Skeletal muscle tissue (tissue), 4 donors: Measurements from ENCODE around the gene ACAP2. TPM values are rescaled to one million over a fixed set of nuclear protein-coding genes. Genes with fewer than 3 reads are reported as not detected.

ENCODE experiments used
- H3K27ac ChIP-seq: one replicate; pipeline ENCODE4 v1.7.0; 2013; ENCODE audit warnings: mild to moderate bottlenecking, low read depth, low read length, inconsistent platforms
- H3K27me3 ChIP-seq, 3 donors: one replicate each; pipeline ENCODE4 v1.7.0; 2013; ENCODE audit warnings: low read length in 3 of 3; ENCODE audit not compliant: control insufficient read depth in 3 of 3, insufficient read depth in 3 of 3
- H3K36me3 ChIP-seq, 3 donors: one replicate each; pipeline ENCODE4 v1.7.0; 2013; ENCODE audit warnings: low read length in 3 of 3; ENCODE audit not compliant: control insufficient read depth in 3 of 3, insufficient read depth in 3 of 3
- H3K4me1 ChIP-seq, 3 donors: one replicate each; pipeline ENCODE4 v1.7.0; 2013; ENCODE audit warnings: low read length in 3 of 3, mild to moderate bottlenecking in 3 of 3; ENCODE audit not compliant: control insufficient read depth in 3 of 3, insufficient read depth in 3 of 3
- H3K4me3 ChIP-seq, 3 donors: one replicate each; pipeline ENCODE4 v1.7.0; 2013; ENCODE audit warnings: low read length in 3 of 3
- H3K9ac ChIP-seq, 3 donors: one replicate each; pipeline ENCODE4 v1.7.0; 2013; ENCODE audit warnings: low read length in 3 of 3, mild to moderate bottlenecking in 3 of 3, moderate library complexity in 2 of 3, low read depth in 1 of 3
- H3K9me3 ChIP-seq, 3 donors: one replicate each; pipeline ENCODE4 v1.7.0; 2013; ENCODE audit warnings: low read length in 3 of 3; ENCODE audit not compliant: control insufficient read depth in 3 of 3
- total RNA-seq: library from RNA; depleted of rRNA; stranded (reverse); fragments of >200 nt; gene quantifications from one replicate; pipeline ENCODE4 v1.2.3, GENCODE V29; 2014
- donor health status: Osteomylitis.

Gene ACAP2
- total RNA-seq, 1 donor from 2014 or later = 52.7 TPM

GRCh38 chr3:195258449-195259153, 184.2 kb downstream of the ACAP2 start:
- no peaks in the 10 kb centered on the region for H3K9me3 ChIP-seq
- peaks cover 25 to 27% (median 26%) of the 10 kb centered on the region in 3 donors for H3K4me1 ChIP-seq
- H3K4me3 ChIP-seq = no peak overlapping the region
- H3K36me3 ChIP-seq = peaks cover 0 to 2% (median 0%) of the 10 kb centered on the region in 3 donors
- H3K27me3 ChIP-seq = no peaks in the 10 kb centered on the region
- peak overlapping the region; percentile 84 for H3K27ac ChIP-seq
- peak overlapping the region; percentile 80 to 85 (median 81) for H3K9ac ChIP-seq

GRCh38 chr3:195257454-195258448, 185.1 kb downstream of the ACAP2 start:
- Histone ChIP-seq H3K4me3 (no peak overlapping the region), H3K9me3 (no peaks in the 10 kb centered on the region), H3K27ac (no peak overlapping the region), H3K9ac (peak overlapping the region in 1 of 3 donors; percentile 3), H3K4me1 (peaks cover 29 to 32% (median 31%) of the 10 kb centered on the region in 3 donors), H3K27me3 (no peaks in the 10 kb centered on the region), H3K36me3 (peaks cover 0 to 2% (median 0%) of the 10 kb centered on the region in 3 donors)

- peaks cover 0 to 2% (median 0%) of the 10 kb centered on the region in 3 donors for H3K36me3 ChIP-seq
- H3K9ac ChIP-seq = no peak overlapping the region
- no peak overlapping the region for H3K27ac ChIP-seq
- no peak overlapping the region for H3K4me3 ChIP-seq
- no peaks in the 10 kb centered on the region for H3K27me3 ChIP-seq
- H3K9me3 ChIP-seq = no peaks in the 10 kb centered on the region
- H3K4me1 ChIP-seq = peaks cover 30 to 36% (median 33%) of the 10 kb centered on the region in 3 donors
Observed at GRCh38 chr3:195256639-195257453, 186.0 kb downstream of the ACAP2 start.

DNA sequence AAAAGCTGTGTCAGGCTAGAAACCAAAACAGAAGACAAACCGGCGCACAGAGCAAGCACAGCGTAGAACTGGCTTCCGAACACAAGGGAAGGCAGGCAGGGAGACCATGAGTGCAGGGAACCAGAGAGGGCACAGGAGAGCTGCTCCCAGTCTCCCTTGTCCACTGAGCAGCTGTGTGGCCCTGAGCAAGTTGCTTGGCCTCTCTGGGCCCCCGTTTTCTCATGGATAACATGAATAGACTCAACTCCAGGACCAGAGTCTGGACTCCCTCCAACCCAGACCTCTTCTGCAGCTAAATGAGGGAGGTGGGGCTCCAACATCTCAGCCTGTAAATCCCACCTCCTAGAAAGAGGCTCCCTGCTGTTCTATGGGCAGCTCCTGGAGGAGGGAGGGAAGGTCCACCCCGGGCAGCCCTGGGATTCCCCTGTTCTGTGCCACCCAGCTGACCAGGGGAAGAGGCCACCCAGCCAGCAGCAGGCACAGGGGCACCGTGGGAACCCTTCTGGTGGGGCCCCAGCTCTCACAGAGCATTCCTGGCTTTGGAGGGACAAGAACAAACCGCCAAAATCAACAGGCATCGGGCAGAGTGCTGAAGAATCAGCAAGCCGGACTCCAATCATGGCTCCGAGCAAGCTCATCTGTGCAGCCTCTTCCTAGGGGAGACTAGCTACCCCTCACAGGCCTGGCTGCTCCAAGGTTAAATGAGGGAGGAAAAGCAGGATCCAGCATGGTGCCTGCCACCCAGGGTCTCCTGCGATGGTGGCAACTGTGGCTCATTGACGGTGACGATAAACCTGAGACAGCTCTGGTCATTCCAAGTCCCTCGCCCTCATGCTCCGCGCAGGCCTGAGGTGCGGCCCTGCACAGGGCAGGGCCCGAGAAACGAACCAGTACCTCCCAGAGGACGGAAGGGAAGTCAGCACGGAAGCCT, 187.0 kb downstream of the ACAP2 start:
- Histone ChIP-seq H3K4me3 (no peak overlapping the region), H3K4me1 (peaks cover 32 to 36% (median 35%) of the 10 kb centered on the region in 3 donors), H3K36me3 (peaks cover 0 to 2% (median 0%) of the 10 kb centered on the region in 3 donors)

GRCh38 chr3:195255176-195255500, 187.7 kb downstream of the ACAP2 start:
- peaks cover 28 to 34% (median 32%) of the 10 kb centered on the region in 3 donors for H3K4me1 ChIP-seq

More for the DNA sequence above, 187.0 kb downstream of the ACAP2 start:
- no peaks in the 10 kb centered on the region for H3K27me3 ChIP-seq
- H3K9ac ChIP-seq = no peak overlapping the region
- H3K9me3 ChIP-seq = no peaks in the 10 kb centered on the region
- no peak overlapping the region for H3K27ac ChIP-seq

DNA sequence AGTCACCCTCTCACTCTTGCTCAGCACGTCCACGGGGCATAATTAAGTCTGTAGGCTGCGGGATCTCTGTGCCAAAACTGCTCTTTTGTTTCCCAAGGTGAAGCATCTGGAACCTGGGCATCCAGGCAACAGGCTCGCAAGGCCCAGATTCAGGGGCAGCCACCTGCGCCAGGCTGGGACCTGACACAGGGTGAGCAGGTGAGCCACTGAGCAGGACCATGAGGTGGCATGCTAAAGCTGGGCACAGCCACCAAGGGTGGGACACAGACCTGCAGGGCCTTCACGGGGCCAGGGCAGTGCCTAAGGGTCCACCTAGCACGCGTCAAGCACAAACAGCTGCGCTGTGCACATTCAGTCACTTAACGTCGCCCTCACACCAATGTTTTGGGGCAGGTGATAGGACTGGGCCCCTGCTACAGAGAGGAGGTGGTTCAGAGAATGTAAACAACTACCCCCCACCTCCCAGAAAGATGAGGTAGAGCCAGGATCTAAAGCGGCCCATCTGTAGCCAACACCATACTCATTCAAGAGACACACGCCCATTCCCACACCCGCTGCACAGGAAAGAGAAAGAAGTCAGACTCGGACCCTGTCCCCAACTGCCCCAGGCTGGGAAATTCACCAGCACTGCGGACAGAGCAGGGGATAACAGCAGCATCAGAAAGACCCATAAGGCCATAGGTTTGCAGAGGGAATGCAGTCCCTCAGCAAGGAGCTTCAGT, 188.2 kb downstream of the ACAP2 start:
- Histone ChIP-seq H3K9me3 (no peaks in the 10 kb centered on the region), H3K4me1 (peaks cover 28 to 33% (median 32%) of the 10 kb centered on the region in 3 donors), H3K27me3 (no peaks in the 10 kb centered on the region), H3K4me3 (no peak overlapping the region), H3K27ac (no peak overlapping the region), H3K36me3 (peaks cover 0 to 2% (median 0%) of the 10 kb centered on the region in 3 donors), H3K9ac (no peak overlapping the region)

More at GRCh38 chr3:195255176-195255500, 187.7 kb downstream of the ACAP2 start:
- Histone ChIP-seq H3K4me3 (no peak overlapping the region), H3K36me3 (peaks cover 0 to 2% (median 0%) of the 10 kb centered on the region in 3 donors), H3K9ac (no peak overlapping the region), H3K9me3 (no peaks in the 10 kb centered on the region), H3K27ac (no peak overlapping the region), H3K27me3 (no peaks in the 10 kb centered on the region)

DNA sequence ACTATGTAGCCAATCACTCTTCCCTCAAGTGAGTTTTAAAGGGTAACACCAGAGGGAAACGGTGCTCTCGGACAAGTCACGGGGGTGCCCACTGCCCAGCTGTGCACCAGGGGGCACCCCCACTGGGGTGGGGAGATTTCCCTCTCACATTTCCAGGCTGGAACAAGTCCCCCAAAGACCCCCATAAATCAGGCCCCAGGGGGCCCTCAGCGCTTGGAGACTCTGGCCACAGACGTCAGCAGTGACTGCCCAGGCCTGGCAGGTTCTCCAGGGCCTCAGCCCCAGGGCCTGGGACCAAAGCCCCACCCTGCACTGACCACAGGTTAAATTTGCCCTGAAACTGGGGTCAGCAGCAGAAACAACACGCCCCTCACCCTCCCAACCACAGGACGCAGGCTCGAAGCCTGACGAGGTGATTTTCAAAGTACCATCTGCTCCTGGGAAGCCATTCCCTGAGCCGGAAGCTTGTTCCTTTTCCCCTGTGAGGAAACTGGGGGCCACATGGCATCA, 188.8 kb downstream of the ACAP2 start:
- Histone ChIP-seq H3K9me3 (no peaks in the 10 kb centered on the region), H3K9ac (peak overlapping the region in 1 of 3 donors; percentile 33), H3K36me3 (peaks cover 0 to 2% (median 0%) of the 10 kb centered on the region in 3 donors), H3K4me3 (no peak overlapping the region), H3K27me3 (no peaks in the 10 kb centered on the region), H3K4me1 (peaks cover 23 to 26% (median 26%) of the 10 kb centered on the region in 3 donors), H3K27ac (no peak overlapping the region)

DNA sequence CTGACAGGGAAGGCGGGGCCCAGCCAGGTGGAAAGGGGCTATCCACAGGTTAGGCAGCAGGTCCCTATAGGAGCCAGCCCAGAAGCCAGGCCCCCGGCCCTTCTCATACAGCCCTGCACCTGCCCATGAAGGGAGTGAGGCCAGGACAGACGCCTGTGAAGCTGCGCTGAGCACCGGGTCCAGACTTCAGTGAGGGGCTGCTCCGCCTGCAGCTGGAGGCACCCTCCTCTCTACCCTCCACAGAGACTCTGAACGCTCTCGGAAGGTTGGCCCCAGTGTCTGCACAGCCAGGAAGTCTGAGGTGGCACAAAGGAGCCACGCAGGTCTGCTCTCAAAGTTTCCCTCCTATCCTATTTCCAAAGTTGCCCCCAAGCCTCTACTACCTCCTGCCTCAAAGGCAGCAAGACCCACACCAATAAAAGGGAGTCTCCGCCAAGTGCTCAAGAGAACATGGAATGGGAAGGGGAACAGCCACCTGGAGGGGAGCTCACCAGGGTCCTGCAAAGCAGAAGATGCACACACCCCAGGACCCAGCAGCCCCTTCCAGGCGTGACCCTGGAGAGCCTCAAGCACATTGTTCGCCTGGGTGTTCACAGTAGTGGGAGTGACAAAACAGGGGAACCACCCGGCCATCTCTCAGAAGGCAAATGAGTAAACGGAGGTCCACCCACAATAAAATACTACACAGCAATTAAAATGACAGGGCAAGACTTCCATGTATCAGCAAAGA, 191.3 kb downstream of the ACAP2 start:
- Histone ChIP-seq H3K4me3 (no peak overlapping the region), H3K36me3 (peaks cover 0 to 2% (median 0%) of the 10 kb centered on the region in 3 donors), H3K4me1 (peaks cover 12 to 19% (median 17%) of the 10 kb centered on the region in 3 donors), H3K9me3 (no peaks in the 10 kb centered on the region), H3K27ac (no peak overlapping the region), H3K9ac (no peak overlapping the region), H3K27me3 (no peaks in the 10 kb centered on the region)
